Measurements from ENCODE around the gene SBF2. TPM values are rescaled to one million over a fixed set of nuclear protein-coding genes. Genes with fewer than 3 reads are reported as not detected.

Gene SBF2
- total and polyA plus RNA-seq, 8 donors: 25.7 to 62.6 (median 57.0) TPM

- DNase-seq: no peak
- H3K4me1 ChIP-seq: no peaks in the 10 kb centered on the region
- H3K36me3 ChIP-seq: no peaks in the 10 kb centered on the region
- H3K27ac ChIP-seq: no peak overlapping the region
- TF ChIP-seq CTCF (IDR thresholded peaks at IDR 0.05): no peak
- no peaks in the 10 kb centered on the region for H3K27me3 ChIP-seq
- no peak for ATAC-seq
- intact Hi-C loops (cut with DNase I): no loop called here
- H3K9me3 ChIP-seq: no peaks in the 10 kb centered on the region
- H3K4me3 ChIP-seq: no peak overlapping the region
Measured at GRCh38 chr11:10072142-10072541, 221.9 kb downstream of the SBF2 start.

- Histone ChIP-seq H3K27ac (no peak overlapping the region), H3K4me3 (no peak overlapping the region), H3K4me1 (no peaks in the 10 kb centered on the region), H3K9me3 (peaks cover 0 to 1% of the 10 kb centered on the region in 2 donors), H3K27me3 (no peaks in the 10 kb centered on the region), H3K36me3 (no peaks in the 10 kb centered on the region)
- intact Hi-C loops (cut with DNase I): no loop called here
- DNase-seq (no peak), ATAC-seq (no peak)
- TF ChIP-seq CTCF (IDR thresholded peaks at IDR 0.05): no peak
Measured at GRCh38 chr11:10067629-10068300, 226.3 kb downstream of the SBF2 start.

- no peaks in the 10 kb centered on the region for H3K4me1 ChIP-seq
Measured at GRCh38 chr11:10066441-10066840, 227.6 kb downstream of the SBF2 start.

GRCh38 chr11:10064828-10065227 lies 229.2 kb downstream of the SBF2 start:
- Histone ChIP-seq H3K4me3 (no peak overlapping the region), H3K27me3 (no peaks in the 10 kb centered on the region), H3K27ac (no peak overlapping the region), H3K9me3 (peaks cover 0 to 15% of the 10 kb centered on the region in 2 donors), H3K4me1 (no peaks in the 10 kb centered on the region), H3K36me3 (no peaks in the 10 kb centered on the region)
- no peak for ATAC-seq
- TF ChIP-seq CTCF (IDR thresholded peaks at IDR 0.05): no peak
- intact Hi-C loops (cut with DNase I): no loop called here
- DNase-seq: no peak

More at GRCh38 chr11:10066441-10066840, 227.6 kb downstream of the SBF2 start:
- no peaks in the 10 kb centered on the region for H3K36me3 ChIP-seq
- no peak overlapping the region for H3K4me3 ChIP-seq
- peaks cover 0 to 11% of the 10 kb centered on the region in 2 donors for H3K9me3 ChIP-seq
- TF ChIP-seq CTCF (IDR thresholded peaks at IDR 0.05): no peak
- H3K27me3 ChIP-seq: no peaks in the 10 kb centered on the region
- intact Hi-C loops (cut with DNase I): no loop called here
- no peak for DNase-seq
- no peak overlapping the region for H3K27ac ChIP-seq
- ATAC-seq: no peak

- ATAC-seq (no peak), DNase-seq (no peak)
- H3K4me3 ChIP-seq: no peak overlapping the region
- no peak for TF ChIP-seq CTCF (IDR thresholded peaks at IDR 0.05)
- H3K27ac ChIP-seq: no peak overlapping the region
- no peaks in the 10 kb centered on the region for H3K27me3 ChIP-seq
- intact Hi-C loops (cut with DNase I): no loop called here
- no peaks in the 10 kb centered on the region for H3K36me3 ChIP-seq
- H3K4me1 ChIP-seq: no peaks in the 10 kb centered on the region
- peaks cover 0 to 24% of the 10 kb centered on the region in 2 donors for H3K9me3 ChIP-seq
Measured at GRCh38 chr11:10058356-10058755, 235.7 kb downstream of the SBF2 start.

Measured in left lung (tissue), 10 donors.